Activated gamma-delta T cell treated with anti-CD3 and anti-CD28 coated beads, Interleukin-2, amount 50 U/mL, for 16 hours (primary cell): Measurements from ENCODE around the gene JPH2.
"Not testable (repeated sequence)": the region's sequence is repeated elsewhere in the genome, so short reads cannot be mapped to it uniquely, and the experiment has no call there.

Source experiments
- DNase-seq: peaks from one replicate; pipeline ENCODE4 v3.0.0-alpha.2; 2020; ENCODE audit warnings: low read depth

Gene JPH2

GRCh38 chr20:44211177-44212039 is 24.4 kb upstream of the JPH2 start:
- DNase-seq, result no peak

GRCh38 chr20:44210406-44211176 is 23.6 kb upstream of the JPH2 start, which contains the start of gene OSER1:
Gene OSER1, minus strand, starts transcription at chr20:44210771. Its CDS starts 3,814 bp downstream, at chr20:44206957.
- peak; percentile 97 for DNase-seq

DNA sequence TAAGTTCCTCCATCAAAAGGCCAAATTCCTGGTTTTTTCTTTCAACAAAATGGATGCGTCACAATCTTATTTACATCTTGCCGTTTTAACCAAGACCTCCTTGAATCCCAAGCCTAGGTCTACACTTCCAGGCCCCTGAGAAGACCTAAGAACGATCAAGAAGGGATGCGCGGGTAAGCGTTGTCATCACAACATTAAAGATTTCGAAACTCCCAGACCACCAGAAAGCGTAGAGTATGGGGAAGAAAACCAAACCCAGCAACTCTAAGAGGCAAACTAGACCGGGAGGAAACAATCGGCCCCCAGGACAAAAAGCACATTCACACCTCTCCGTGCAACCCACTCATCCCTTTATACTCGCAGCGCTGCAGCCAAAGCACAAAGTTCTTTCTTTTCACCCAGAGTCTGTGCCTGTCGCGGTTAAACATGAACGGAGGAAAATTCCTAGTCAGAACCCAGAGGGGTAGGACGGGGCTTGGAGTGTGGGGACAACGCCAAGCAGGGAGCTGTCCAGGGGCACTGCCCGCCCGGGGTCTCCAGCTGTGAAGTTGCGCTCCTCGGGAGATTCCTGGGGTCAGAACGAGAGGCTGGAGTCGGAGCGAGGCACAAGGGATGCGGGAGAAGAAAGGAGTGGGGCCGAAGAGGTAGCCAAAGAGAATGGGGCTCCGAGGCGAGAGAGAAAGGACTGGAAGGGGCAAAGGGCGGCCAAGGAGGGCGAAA is 22.9 kb upstream of the JPH2 start:
- no peak for DNase-seq

- DNase-seq, result no peak
Measured at GRCh38 chr20:44208770-44209169, 21.8 kb upstream of the JPH2 start.

GRCh38 chr20:44208165-44208564 is 21.2 kb upstream of the JPH2 start:
- DNase-seq, result no peak

GRCh38 chr20:44207126-44207723 is 20.2 kb upstream of the JPH2 start:
- DNase-seq, result no peak

DNA sequence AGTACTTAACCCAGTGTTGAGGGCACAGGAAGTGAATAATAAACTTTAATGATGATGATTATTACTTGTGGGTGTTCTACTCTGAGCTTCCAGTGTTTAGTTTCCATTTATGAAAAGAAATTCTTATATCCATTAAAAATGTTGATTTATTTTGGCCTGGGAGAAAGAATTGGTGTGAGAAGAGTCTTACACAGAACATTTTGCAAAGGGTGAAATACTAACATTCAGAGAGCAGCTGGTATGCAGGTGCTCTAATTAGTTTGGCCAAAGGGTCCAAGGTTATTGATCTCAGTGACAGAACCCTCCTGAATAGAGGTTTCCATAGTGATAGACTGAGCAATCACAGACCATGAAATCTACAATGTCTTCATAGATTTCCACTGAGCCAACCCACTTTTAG is 19.1 kb upstream of the JPH2 start:
- no peak for DNase-seq

DNA sequence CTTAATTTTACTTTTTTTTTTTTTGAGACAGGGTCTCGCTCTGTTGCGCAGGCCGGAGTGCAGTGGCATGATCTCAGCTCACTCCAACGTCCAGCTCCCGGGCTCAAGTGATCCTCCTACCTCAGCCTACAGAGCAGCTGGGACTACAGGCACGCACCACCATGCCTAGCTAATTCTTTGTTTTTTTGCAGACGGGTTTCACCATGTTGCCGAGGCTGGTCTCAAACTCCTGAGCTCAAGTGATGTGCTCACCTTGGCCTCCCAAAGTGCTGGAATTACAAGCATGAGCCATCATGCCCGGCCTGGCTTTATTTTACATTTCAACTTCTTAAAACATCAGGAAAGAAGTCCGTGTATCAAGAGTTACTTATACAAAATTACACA is 17.8 kb upstream of the JPH2 start:
- DNase-seq, result no peak

- no peak for DNase-seq
Measured at GRCh38 chr20:44204156-44204831, 17.3 kb upstream of the JPH2 start.

- DNase-seq, result no peak
Measured at GRCh38 chr20:44203161-44203560, 16.2 kb upstream of the JPH2 start.

- DNase-seq, result no peak
Measured at GRCh38 chr20:44200983-44201382, 14.0 kb upstream of the JPH2 start.

- no peak for DNase-seq
Measured at GRCh38 chr20:44200371-44200770, 13.4 kb upstream of the JPH2 start.

- DNase-seq, result no peak
Measured at GRCh38 chr20:44199877-44200276, 12.9 kb upstream of the JPH2 start.

GRCh38 chr20:44198872-44199271 is 11.9 kb upstream of the JPH2 start:
- no peak for DNase-seq

DNA sequence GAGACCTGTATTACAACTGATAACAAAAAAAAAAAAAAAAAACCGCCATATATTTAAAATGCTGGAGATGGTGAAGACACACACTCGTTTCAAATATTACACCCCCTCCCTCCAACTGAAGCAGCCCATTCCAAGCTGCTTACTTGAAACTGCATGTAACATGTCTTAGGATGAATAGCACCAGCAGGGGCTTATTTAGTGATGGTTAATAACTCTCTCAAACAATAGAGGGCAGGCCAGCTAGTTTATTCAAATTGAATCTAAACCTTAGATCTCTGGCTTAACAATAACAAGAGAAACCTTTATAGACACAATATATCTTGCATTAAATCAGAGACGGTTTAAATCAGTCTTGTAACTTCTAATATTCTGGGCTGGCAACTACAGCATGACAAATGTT is 9.3 kb upstream of the JPH2 start:
- no peak for DNase-seq

GRCh38 chr20:44195605-44196004 is 8.6 kb upstream of the JPH2 start:
- DNase-seq, result no peak

DNA sequence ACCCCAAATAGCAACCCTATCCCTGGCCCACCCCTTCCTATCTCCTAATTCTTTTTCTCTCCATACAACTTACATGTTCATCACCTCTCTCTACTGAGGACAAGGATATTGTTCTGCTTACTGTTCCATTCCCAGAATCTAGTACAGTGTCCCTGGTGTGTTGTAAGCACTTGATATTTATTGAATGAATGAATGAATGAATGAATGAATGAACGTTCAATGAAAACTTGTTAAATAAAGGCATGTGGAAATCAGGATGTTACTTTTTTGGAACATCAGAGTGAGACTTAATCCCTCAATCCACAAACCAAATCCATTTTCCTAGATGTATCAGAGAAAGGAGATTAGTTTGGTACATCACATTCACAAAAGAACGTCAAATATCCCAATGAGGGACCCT is 6.8 kb upstream of the JPH2 start:
- DNase-seq, result no peak

GRCh38 chr20:44191640-44192039 is 4.7 kb upstream of the JPH2 start:
- DNase-seq, result not testable (repeated sequence)

DNA sequence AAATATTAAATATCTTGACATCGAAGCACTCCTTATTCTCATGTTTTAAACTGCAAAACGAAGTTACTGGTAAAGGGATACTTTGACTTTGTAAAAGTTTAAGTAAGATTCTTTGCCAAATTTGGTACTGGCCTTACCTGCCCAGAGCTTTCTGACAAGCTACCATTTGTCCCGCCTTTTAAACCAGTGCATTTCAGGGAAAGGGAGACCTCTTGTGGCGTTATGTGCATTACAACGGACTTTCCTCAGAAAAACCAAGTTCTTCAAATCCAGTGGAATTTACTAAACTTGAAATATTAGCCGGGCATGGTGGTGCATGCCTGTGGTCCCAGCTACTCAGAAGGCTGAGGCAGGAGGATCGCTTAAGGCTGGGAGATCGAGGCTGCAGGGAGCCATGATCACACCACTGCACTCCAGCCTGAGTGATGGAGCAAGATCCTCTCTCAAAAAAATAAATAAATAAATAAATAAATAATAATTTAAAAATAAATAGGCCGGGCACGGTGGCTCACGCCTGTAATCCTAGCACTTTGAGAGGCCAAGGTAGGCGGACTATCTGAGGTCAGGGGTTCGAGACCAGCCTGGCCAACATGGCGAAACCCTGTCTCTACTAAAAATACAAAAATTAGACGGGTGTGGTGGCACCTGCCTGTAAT is 3.3 kb upstream of the JPH2 start:
- DNase-seq, result not testable (repeated sequence)

- DNase-seq, result no peak
Measured at GRCh38 chr20:44188752-44189151, 1.8 kb upstream of the JPH2 start.
